GM19395 (cell line): Measurements from ENCODE around the gene WDR1.

Experiments used
- ATAC-seq: cut with Tn5 transposase; IDR thresholded peaks from one replicate; pipeline ENCODE4 v1.9.1; 2021; ENCODE audit warnings: mild to moderate bottlenecking, moderate library complexity; ENCODE audit not compliant: unreplicated experiment

The WDR1 gene

GRCh38 chr4:10047967-10048366 lies 68.6 kb downstream of the WDR1 start:
- no peak for ATAC-seq

GRCh38 chr4:10046471-10046870 lies 70.1 kb downstream of the WDR1 start:
- no peak for ATAC-seq

GRCh38 chr4:10045481-10045880 lies 71.1 kb downstream of the WDR1 start:
- ATAC-seq = no peak

- ATAC-seq = no peak
These were observed 75.6 kb downstream of the WDR1 start for GRCh38 chr4:10041036-10041435.

GRCh38 chr4:10040049-10040892 lies 76.3 kb downstream of the WDR1 start:
- ATAC-seq = no peak

- no peak for ATAC-seq
These were observed 79.7 kb downstream of the WDR1 start for GRCh38 chr4:10036807-10037342.

- ATAC-seq = no peak
These were observed 81.5 kb downstream of the WDR1 start for GRCh38 chr4:10035130-10035529.

GRCh38 chr4:10034612-10035104 lies 81.9 kb downstream of the WDR1 start:
- ATAC-seq = no peak

- no peak for ATAC-seq
These were observed 82.5 kb downstream of the WDR1 start for GRCh38 chr4:10034136-10034535.

- ATAC-seq = no peak
These were observed 83.3 kb downstream of the WDR1 start for GRCh38 chr4:10033191-10033881.

GRCh38 chr4:10032625-10033024 lies 84.0 kb downstream of the WDR1 start:
- no peak for ATAC-seq

GRCh38 chr4:10031668-10032590 lies 84.7 kb downstream of the WDR1 start:
- ATAC-seq = no peak

- ATAC-seq = no peak
These were observed 85.5 kb downstream of the WDR1 start for GRCh38 chr4:10030972-10031667.

- no peak for ATAC-seq
These were observed 87.2 kb downstream of the WDR1 start for GRCh38 chr4:10029403-10029802.

GRCh38 chr4:10028910-10029309 lies 87.7 kb downstream of the WDR1 start:
- ATAC-seq = no peak

GRCh38 chr4:10026485-10026884 lies 90.1 kb downstream of the WDR1 start:
- ATAC-seq = no peak

- no peak for ATAC-seq
These were observed 91.3 kb downstream of the WDR1 start for GRCh38 chr4:10025230-10025806.
